ENCODE data around the gene VPS9D1.

The VPS9D1 gene

GRCh38 chr16:89720813-89721545, at the start of gene VPS9D1, which contains the start of gene ZNF276:
VPS9D1 (minus strand) TSS chr16:89720898; CDS start chr16:89720861, 37 bp downstream.
ZNF276 (plus strand) TSS chr16:89721537; CDS start chr16:89721641, 104 bp downstream.
- H3K27me3 Mint-ChIP-seq = no peaks in the 10 kb centered on the region
- peaks cover 30% of the 10 kb centered on the region for H3K36me3 Mint-ChIP-seq (ENCODE audit: low read depth)
- H3K4me1 Mint-ChIP-seq (ENCODE audit: low read depth) = peaks cover 56% of the 10 kb centered on the region
- H3K4me3 Mint-ChIP-seq = peak within 1 kb of the TSS; percentile 87
- H3K27ac Mint-ChIP-seq = peak within 1 kb of the TSS; percentile 83
- no peaks in the 10 kb centered on the region for H3K9me3 Mint-ChIP-seq

GRCh38 chr16:89770367-89770766, 49.7 kb upstream of the VPS9D1 start:
- Mint-ChIP-seq H3K36me3 (ENCODE audit: low read depth) (peaks cover 80% of the 10 kb centered on the region), H3K4me3 (no peak overlapping the region), H3K27me3 (no peaks in the 10 kb centered on the region), H3K27ac (no peak overlapping the region), H3K9me3 (no peaks in the 10 kb centered on the region), H3K4me1 (ENCODE audit: low read depth) (peaks cover 9% of the 10 kb centered on the region)

- Mint-ChIP-seq H3K9me3 (no peaks in the 10 kb centered on the region), H3K4me1 (ENCODE audit: low read depth) (peaks cover 43% of the 10 kb centered on the region), H3K27me3 (no peaks in the 10 kb centered on the region), H3K36me3 (ENCODE audit: low read depth) (peaks cover 67% of the 10 kb centered on the region), H3K4me3 (peak overlapping the region; percentile 60), H3K27ac (peak overlapping the region; percentile 68)
Observed at GRCh38 chr16:89765292-89765830, 44.7 kb upstream of the VPS9D1 start.

GRCh38 chr16:89764711-89765201, 44.1 kb upstream of the VPS9D1 start:
- H3K4me1 Mint-ChIP-seq (ENCODE audit: low read depth) = peaks cover 47% of the 10 kb centered on the region
- H3K4me3 Mint-ChIP-seq = peak overlapping the region; percentile 60
- H3K27ac Mint-ChIP-seq = peak overlapping the region; percentile 68
- no peaks in the 10 kb centered on the region for H3K27me3 Mint-ChIP-seq
- peaks cover 67% of the 10 kb centered on the region for H3K36me3 Mint-ChIP-seq (ENCODE audit: low read depth)
- H3K9me3 Mint-ChIP-seq = no peaks in the 10 kb centered on the region

- peaks cover 69% of the 10 kb centered on the region for H3K36me3 Mint-ChIP-seq (ENCODE audit: low read depth)
- no peaks in the 10 kb centered on the region for H3K27me3 Mint-ChIP-seq
- peak overlapping the region; percentile 68 for H3K27ac Mint-ChIP-seq
- peak overlapping the region; percentile 80 for H3K4me3 Mint-ChIP-seq
- H3K9me3 Mint-ChIP-seq = no peaks in the 10 kb centered on the region
- peaks cover 42% of the 10 kb centered on the region for H3K4me1 Mint-ChIP-seq (ENCODE audit: low read depth)
Observed at GRCh38 chr16:89761304-89761922, 40.7 kb upstream of the VPS9D1 start.

GRCh38 chr16:89759746-89760340, 39.1 kb upstream of the VPS9D1 start:
- no peaks in the 10 kb centered on the region for H3K9me3 Mint-ChIP-seq
- peak overlapping the region; percentile 36 for H3K27ac Mint-ChIP-seq
- H3K36me3 Mint-ChIP-seq (ENCODE audit: low read depth) = peaks cover 83% of the 10 kb centered on the region
- H3K27me3 Mint-ChIP-seq = no peaks in the 10 kb centered on the region
- H3K4me1 Mint-ChIP-seq (ENCODE audit: low read depth) = peaks cover 33% of the 10 kb centered on the region
- H3K4me3 Mint-ChIP-seq = no peak overlapping the region

- no peak overlapping the region for H3K27ac Mint-ChIP-seq
- H3K36me3 Mint-ChIP-seq (ENCODE audit: low read depth) = peaks cover 63% of the 10 kb centered on the region
- H3K27me3 Mint-ChIP-seq = no peaks in the 10 kb centered on the region
- no peak overlapping the region for H3K4me3 Mint-ChIP-seq
- peaks cover 15% of the 10 kb centered on the region for H3K4me1 Mint-ChIP-seq (ENCODE audit: low read depth)
- no peaks in the 10 kb centered on the region for H3K9me3 Mint-ChIP-seq
Observed at GRCh38 chr16:89749637-89750036, 28.9 kb upstream of the VPS9D1 start.

- H3K36me3 Mint-ChIP-seq (ENCODE audit: low read depth) = peaks cover 62% of the 10 kb centered on the region
- H3K27ac Mint-ChIP-seq = no peak overlapping the region
- H3K4me3 Mint-ChIP-seq = no peak overlapping the region
- H3K9me3 Mint-ChIP-seq = no peaks in the 10 kb centered on the region
- peaks cover 15% of the 10 kb centered on the region for H3K4me1 Mint-ChIP-seq (ENCODE audit: low read depth)
- no peaks in the 10 kb centered on the region for H3K27me3 Mint-ChIP-seq
Observed at GRCh38 chr16:89748921-89749320, 28.2 kb upstream of the VPS9D1 start.

- Mint-ChIP-seq H3K4me3 (no peak overlapping the region), H3K36me3 (ENCODE audit: low read depth) (peaks cover 66% of the 10 kb centered on the region), H3K27me3 (no peaks in the 10 kb centered on the region), H3K27ac (no peak overlapping the region), H3K9me3 (no peaks in the 10 kb centered on the region), H3K4me1 (ENCODE audit: low read depth) (peaks cover 14% of the 10 kb centered on the region)
Observed at GRCh38 chr16:89748076-89748475, 27.4 kb upstream of the VPS9D1 start.

- Mint-ChIP-seq H3K27me3 (no peaks in the 10 kb centered on the region), H3K9me3 (no peaks in the 10 kb centered on the region), H3K36me3 (ENCODE audit: low read depth) (peaks cover 66% of the 10 kb centered on the region), H3K4me3 (no peak overlapping the region), H3K4me1 (ENCODE audit: low read depth) (peaks cover 14% of the 10 kb centered on the region), H3K27ac (no peak overlapping the region)
Observed at GRCh38 chr16:89746043-89746442, 25.3 kb upstream of the VPS9D1 start.

- Mint-ChIP-seq H3K36me3 (ENCODE audit: low read depth) (peaks cover 68% of the 10 kb centered on the region), H3K27ac (no peak overlapping the region), H3K4me1 (ENCODE audit: low read depth) (peaks cover 13% of the 10 kb centered on the region), H3K4me3 (no peak overlapping the region), H3K9me3 (no peaks in the 10 kb centered on the region), H3K27me3 (no peaks in the 10 kb centered on the region)
Observed at GRCh38 chr16:89744813-89745212, 24.1 kb upstream of the VPS9D1 start.

- H3K9me3 Mint-ChIP-seq = no peaks in the 10 kb centered on the region
Observed at GRCh38 chr16:89742948-89743347, 22.2 kb upstream of the VPS9D1 start.

GRCh38 chr16:89741342-89742014, 20.8 kb upstream of the VPS9D1 start:
- H3K4me1 Mint-ChIP-seq (ENCODE audit: low read depth) = peaks cover 18% of the 10 kb centered on the region
- no peaks in the 10 kb centered on the region for H3K9me3 Mint-ChIP-seq
- no peak overlapping the region for H3K27ac Mint-ChIP-seq
- no peaks in the 10 kb centered on the region for H3K27me3 Mint-ChIP-seq
- no peak overlapping the region for H3K4me3 Mint-ChIP-seq
- peaks cover 71% of the 10 kb centered on the region for H3K36me3 Mint-ChIP-seq (ENCODE audit: low read depth)

More at GRCh38 chr16:89742948-89743347, 22.2 kb upstream of the VPS9D1 start:
- H3K36me3 Mint-ChIP-seq (ENCODE audit: low read depth) = peaks cover 68% of the 10 kb centered on the region
- no peak overlapping the region for H3K4me3 Mint-ChIP-seq
- H3K4me1 Mint-ChIP-seq (ENCODE audit: low read depth) = peaks cover 4% of the 10 kb centered on the region
- H3K27me3 Mint-ChIP-seq = no peaks in the 10 kb centered on the region
- peak overlapping the region; percentile 38 for H3K27ac Mint-ChIP-seq

GRCh38 chr16:89739383-89739782, 18.7 kb upstream of the VPS9D1 start:
- Mint-ChIP-seq H3K27ac (peak overlapping the region; percentile 41), H3K36me3 (ENCODE audit: low read depth) (peaks cover 79% of the 10 kb centered on the region), H3K9me3 (no peaks in the 10 kb centered on the region), H3K27me3 (no peaks in the 10 kb centered on the region), H3K4me3 (no peak overlapping the region), H3K4me1 (ENCODE audit: low read depth) (peaks cover 22% of the 10 kb centered on the region)

Data from stimulated activated naive CD8-positive, alpha-beta T cell treated with anti-CD3 and anti-CD28 coated beads, Interleukin-15, Interleukin-2, amounts not matched to agents 100 ng/mL and 50 ng/mL, for 24 hours (primary cell).